Gastrocnemius medialis (tissue), 4 donors: Measurements from ENCODE around the gene NOX3.

Experiments
- CTCF ChIP-seq, 5 experiments: fragments of 450-650 bp in 3 of 5; fragments of 200-600 bp in 2 of 5; sonication (generic) in 2 of 5; IDR thresholded peaks in 4 of 5; conservative IDR thresholded peaks in 1 of 5; 1 replicate in 4 of 5; 2 replicates in 1 of 5; pipeline ENCODE4 v1.5.1; 2016 to 2019; ENCODE audit warnings: antibody characterized with exemption in 5 of 5, mild to moderate bottlenecking in 3 of 5, moderate library complexity in 3 of 5
- POLR2A ChIP-seq, 2 donors: fragments of 450-650 bp; IDR thresholded peaks; one replicate each; pipeline ENCODE4 v1.6.1; 2017; ENCODE audit warnings: antibody characterized with exemption in 2 of 2, mild to moderate bottlenecking in 2 of 2, moderate library complexity in 2 of 2

DNA sequence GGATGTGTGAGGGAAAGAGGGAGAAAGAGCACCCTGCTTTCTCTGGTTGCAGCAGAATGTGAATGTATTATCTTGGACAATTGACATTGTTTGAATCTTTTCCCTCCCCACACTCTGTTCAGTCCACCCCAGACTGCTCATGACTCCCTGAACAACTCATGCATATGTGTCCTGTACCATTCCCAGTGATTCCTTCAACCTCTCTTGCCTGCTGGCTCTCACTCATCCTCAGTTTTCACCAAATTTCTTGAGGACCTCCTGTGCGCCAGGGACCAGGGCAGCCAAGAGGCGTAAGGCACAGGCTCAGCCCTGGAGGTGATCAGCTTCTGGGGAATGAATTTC, 5.4 kb downstream of the NOX3 start:
- TF ChIP-seq CTCF (IDR thresholded peaks at IDR 0.05 in 4 of 5, conservative IDR thresholded peaks at IDR 0.05 in 1 of 5) (no peak), POLR2A (IDR thresholded peaks at IDR 0.05) (no peak)
